ENCODE data around the gene SEMA5B. TPM values are rescaled to one million over a fixed set of nuclear protein-coding genes. Genes with fewer than 3 reads are reported as not detected.

SEMA5B gene
- total RNA-seq, 1 experiment from 2014 or later: not detected

GRCh38 chr3:122880624-122881023 lies 146.9 kb downstream of the SEMA5B start:
- no peaks in the 10 kb centered on the region for H3K27me3 ChIP-seq (ENCODE audit: insufficient read depth, low read depth)
- CTCF ChIA-PET: no interaction called here
- H3K36me3 ChIP-seq (ENCODE audit: low read depth): no peaks in the 10 kb centered on the region
- H3K9me2 ChIP-seq (ENCODE audit: insufficient read depth): no peaks in the 10 kb centered on the region
- no peaks in the 10 kb centered on the region for H3K79me2 ChIP-seq (ENCODE audit: low read depth)
- no peak for DNase-seq
- no peaks in the 10 kb centered on the region for H4K20me1 ChIP-seq (ENCODE audit: insufficient read depth)
- POLR2A ChIA-PET (ENCODE audit: unreplicated experiment): no interaction called here
- no peak for TF ChIP-seq EZH2 (IDR thresholded peaks at IDR 0.05; ENCODE audit: low read depth)
- TF ChIP-seq, protein P1, sequence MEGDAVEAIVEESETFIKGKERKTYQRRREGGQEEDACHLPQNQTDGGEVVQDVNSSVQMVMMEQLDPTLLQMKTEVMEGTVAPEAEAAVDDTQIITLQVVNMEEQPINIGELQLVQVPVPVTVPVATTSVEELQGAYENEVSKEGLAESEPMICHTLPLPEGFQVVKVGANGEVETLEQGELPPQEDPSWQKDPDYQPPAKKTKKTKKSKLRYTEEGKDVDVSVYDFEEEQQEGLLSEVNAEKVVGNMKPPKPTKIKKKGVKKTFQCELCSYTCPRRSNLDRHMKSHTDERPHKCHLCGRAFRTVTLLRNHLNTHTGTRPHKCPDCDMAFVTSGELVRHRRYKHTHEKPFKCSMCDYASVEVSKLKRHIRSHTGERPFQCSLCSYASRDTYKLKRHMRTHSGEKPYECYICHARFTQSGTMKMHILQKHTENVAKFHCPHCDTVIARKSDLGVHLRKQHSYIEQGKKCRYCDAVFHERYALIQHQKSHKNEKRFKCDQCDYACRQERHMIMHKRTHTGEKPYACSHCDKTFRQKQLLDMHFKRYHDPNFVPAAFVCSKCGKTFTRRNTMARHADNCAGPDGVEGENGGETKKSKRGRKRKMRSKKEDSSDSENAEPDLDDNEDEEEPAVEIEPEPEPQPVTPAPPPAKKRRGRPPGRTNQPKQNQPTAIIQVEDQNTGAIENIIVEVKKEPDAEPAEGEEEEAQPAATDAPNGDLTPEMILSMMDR (conservative IDR thresholded peaks at IDR 0.05): no peak
- no peak overlapping the region for H2AFZ ChIP-seq
- H3K4me2 ChIP-seq: no peak overlapping the region
- H3K27ac ChIP-seq: no peak overlapping the region
- H3K4me1 ChIP-seq (replicated peaks; ENCODE audit: insufficient read depth): no peaks in the 10 kb centered on the region
- intact Hi-C loops (cut with micrococcal nuclease; ENCODE audit: unreplicated experiment): no loop called here
- BruUV-seq (replicated peaks): no TSS peak
- H3K9me3 ChIP-seq (ENCODE audit: insufficient read depth, low read depth): no peaks in the 10 kb centered on the region
- H3K4me3 ChIP-seq: no peak overlapping the region
- no peaks in the 10 kb centered on the region for H3F3A ChIP-seq (ENCODE audit: insufficient read depth, low read depth)

DNA sequence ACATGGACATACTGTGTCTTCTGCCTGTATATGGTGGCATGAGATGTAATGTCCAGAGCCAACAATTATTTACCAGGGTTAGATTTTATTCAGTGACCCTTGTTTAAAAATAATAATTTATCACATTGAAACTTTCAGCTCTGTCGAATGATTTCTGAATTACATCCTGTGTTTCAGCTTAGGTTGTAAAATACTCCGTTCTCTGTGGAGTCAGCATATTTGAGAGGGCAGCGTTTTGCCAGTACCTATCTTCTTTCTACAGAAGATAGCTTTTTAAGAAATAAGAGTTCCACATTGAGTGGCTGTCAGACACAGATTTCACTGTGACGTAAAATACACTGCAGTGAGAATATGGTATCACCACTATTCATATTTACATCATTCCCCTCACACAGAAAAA lies 147.4 kb downstream of the SEMA5B start:
- Histone ChIP-seq H3K36me3 (ENCODE audit: low read depth) (no peaks in the 10 kb centered on the region), H3K27me3 (ENCODE audit: insufficient read depth, low read depth) (no peaks in the 10 kb centered on the region), H3K27ac (no peak overlapping the region), H3K9me2 (ENCODE audit: insufficient read depth) (no peaks in the 10 kb centered on the region), H3K79me2 (ENCODE audit: low read depth) (no peaks in the 10 kb centered on the region), H3K4me2 (no peak overlapping the region), H3K4me1 (replicated peaks; ENCODE audit: insufficient read depth) (no peaks in the 10 kb centered on the region), H3F3A (ENCODE audit: insufficient read depth, low read depth) (no peaks in the 10 kb centered on the region), H2AFZ (no peak overlapping the region), H3K4me3 (no peak overlapping the region), H3K9me3 (ENCODE audit: insufficient read depth, low read depth) (no peaks in the 10 kb centered on the region), H4K20me1 (ENCODE audit: insufficient read depth) (no peaks in the 10 kb centered on the region)
- POLR2A ChIA-PET (ENCODE audit: unreplicated experiment): no interaction called here
- CTCF ChIA-PET: no interaction called here
- BruUV-seq (replicated peaks): no TSS peak
- TF ChIP-seq EZH2 (IDR thresholded peaks at IDR 0.05; ENCODE audit: low read depth): no peak
- TF ChIP-seq, protein P1 (conservative IDR thresholded peaks at IDR 0.05): no peak
- DNase-seq: no peak
- intact Hi-C loops (cut with micrococcal nuclease; ENCODE audit: unreplicated experiment): no loop called here

DNA sequence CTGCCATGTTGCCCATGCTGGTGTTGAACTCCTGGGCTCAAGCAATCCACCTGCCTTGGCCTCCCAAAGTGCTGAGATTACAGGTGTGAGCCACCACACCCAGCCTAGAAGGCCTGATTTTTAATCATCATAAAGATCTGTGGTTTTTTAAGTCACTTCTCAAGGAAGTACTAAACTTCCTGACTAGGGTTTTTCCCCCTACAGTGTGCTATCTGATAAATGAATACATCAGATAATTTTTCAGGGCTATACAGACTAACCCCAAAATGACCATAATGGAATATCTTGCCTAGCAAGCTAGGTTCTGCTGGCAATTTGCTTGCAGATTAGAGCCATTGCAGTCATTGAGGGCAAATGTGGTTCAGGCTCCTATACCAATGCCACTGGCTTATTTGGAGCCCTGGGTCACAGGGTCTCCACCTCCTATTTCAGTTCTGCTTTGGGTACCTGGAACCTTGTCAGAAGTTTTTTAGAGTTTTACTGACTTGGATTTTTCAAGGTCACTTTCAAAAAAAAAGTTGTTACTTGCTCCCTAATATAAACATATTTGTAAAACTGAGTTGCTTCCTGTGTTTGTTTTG lies 151.9 kb downstream of the SEMA5B start:
- TF ChIP-seq, protein P1 (conservative IDR thresholded peaks at IDR 0.05): no peak
- no peak for TF ChIP-seq EZH2 (IDR thresholded peaks at IDR 0.05; ENCODE audit: low read depth)
- Histone ChIP-seq H4K20me1 (ENCODE audit: insufficient read depth) (no peaks in the 10 kb centered on the region), H3K9me3 (ENCODE audit: insufficient read depth, low read depth) (no peaks in the 10 kb centered on the region), H3K27ac (no peak overlapping the region), H3K36me3 (ENCODE audit: low read depth) (no peaks in the 10 kb centered on the region), H2AFZ (no peak overlapping the region), H3K9me2 (ENCODE audit: insufficient read depth) (no peaks in the 10 kb centered on the region), H3K4me2 (no peak overlapping the region), H3K4me3 (no peak overlapping the region), H3K27me3 (ENCODE audit: insufficient read depth, low read depth) (no peaks in the 10 kb centered on the region), H3K79me2 (ENCODE audit: low read depth) (no peaks in the 10 kb centered on the region), H3F3A (ENCODE audit: insufficient read depth, low read depth) (no peaks in the 10 kb centered on the region), H3K4me1 (replicated peaks; ENCODE audit: insufficient read depth) (no peaks in the 10 kb centered on the region)
- no TSS peak for BruUV-seq (replicated peaks)
- intact Hi-C loops (cut with micrococcal nuclease; ENCODE audit: unreplicated experiment): no loop called here
- ChIA-PET POLR2A (ENCODE audit: unreplicated experiment) (no interaction called here), CTCF (interaction anchor here (0.7 kb wide), 1 partner anchor 121 kb away, joined by 3 read pairs; no protein-coding TSS in a partner anchor)
- no peak for DNase-seq

All from PC-9 (cell line).